T-helper 22 cell (primary cell): ENCODE measurements around the gene MC4R.

ENCODE experiments used
- DNase-seq: peaks from one replicate; pipeline ENCODE4 v3.0.0-alpha.2; 2020; ENCODE audit warnings: low read depth

MC4R gene

GRCh38 chr18:60327880-60328279 lies 44.7 kb downstream of the MC4R start:
- DNase-seq: no peak

GRCh38 chr18:60322591-60322990 lies 50.0 kb downstream of the MC4R start:
- no peak for DNase-seq
